DOHH2 (cell line): ENCODE results near the gene DCAF8L1.
"Not testable (repeated sequence)": the region's sequence is repeated elsewhere in the genome, so short reads cannot be mapped to it uniquely, and the experiment has no call there.

Experiments used
- H3F3A ChIP-seq: fragments of 200-600 bp; sonication (generic), shearing (Covaris generic); 2 replicates; pipeline ENCODE4 v1.6.0; 2016; ENCODE audit warnings: antibody characterized with exemption, mild to moderate bottlenecking; ENCODE audit not compliant: control insufficient read depth, insufficient read depth
- H3K27ac ChIP-seq: fragments of 200-600 bp; sonication (generic); 2 replicates; pipeline ENCODE4 v1.5.1; 2014; ENCODE audit warnings: low read depth, mild to moderate bottlenecking, low read length, moderate library complexity
- H3K27me3 ChIP-seq: fragments of 200-600 bp; sonication (generic); 2 replicates; pipeline ENCODE4 v1.6.1; 2014; ENCODE audit warnings: mild to moderate bottlenecking, low read length, mixed read lengths; ENCODE audit not compliant: control insufficient read depth
- H3K36me3 ChIP-seq: fragments of 200-600 bp; sonication (generic); 2 replicates; pipeline ENCODE4 v1.6.1; 2014; ENCODE audit warnings: mild to moderate bottlenecking, low read length, moderate library complexity, mixed read lengths; ENCODE audit not compliant: control insufficient read depth
- H3K4me1 ChIP-seq: fragments of 200-600 bp; sonication (generic); 2 replicates; pipeline ENCODE4 v1.6.1; 2014; ENCODE audit warnings: mild to moderate bottlenecking, low read length, mixed read lengths; ENCODE audit not compliant: control insufficient read depth
- H3K4me2 ChIP-seq: fragments of 200-600 bp; sonication (generic); 2 replicates; pipeline ENCODE4 v1.6.0; 2014; ENCODE audit warnings: mild to moderate bottlenecking, low read length, moderate library complexity
- H3K4me3 ChIP-seq: fragments of 200-600 bp; sonication (generic); 2 replicates; pipeline ENCODE4 v1.5.1; 2014; ENCODE audit warnings: mild to moderate bottlenecking, low read length, mixed read lengths
- H3K79me2 ChIP-seq: fragments of 200-600 bp; sonication (generic); 2 replicates; pipeline ENCODE4 v1.6.1; 2014; ENCODE audit warnings: mild to moderate bottlenecking, low read length, mixed read lengths; ENCODE audit not compliant: control insufficient read depth
- H3K9me2 ChIP-seq: fragments of 200-600 bp; sonication (generic); replicated peaks from 2 replicates; pipeline ENCODE4 v1.6.1; 2014; ENCODE audit warnings: mild to moderate bottlenecking, low read length, mixed read lengths; ENCODE audit not compliant: control insufficient read depth
- H3K9me3 ChIP-seq: fragments of 200-600 bp; sonication (generic); 2 replicates; pipeline ENCODE4 v1.6.1; 2014; ENCODE audit warnings: antibody characterized with exemption, low read length, mixed read lengths; ENCODE audit not compliant: control insufficient read depth, insufficient read depth
- H4K20me1 ChIP-seq: fragments of 200-600 bp; sonication (generic); 2 replicates; pipeline ENCODE4 v1.6.0; 2014; ENCODE audit warnings: low read depth, mild to moderate bottlenecking, antibody characterized with exemption, low read length, moderate library complexity; ENCODE audit not compliant: control insufficient read depth, insufficient read depth
- EZH2phosphoT487 ChIP-seq: fragments of 200-600 bp; sonication (generic); IDR thresholded peaks from 2 replicates; pipeline ENCODE4 v1.6.1; 2017; ENCODE audit warnings: borderline replicate concordance, mild to moderate bottlenecking, antibody characterized with exemption, low read length, moderate library complexity, mixed read lengths
- TF ChIP-seq, protein P1 (sequence below): fragments of 200-600 bp; sonication (generic); IDR thresholded peaks from one replicate; pipeline ENCODE4 v1.5.1; 2014; ENCODE audit warnings: antibody characterized with exemption, mild to moderate bottlenecking, low read depth, low read length; ENCODE audit not compliant: poor library complexity, severe bottlenecking

The DCAF8L1 gene

GRCh38 chrX:27968878-27969277, 12.4 kb downstream of the DCAF8L1 start:
- H3K27ac ChIP-seq: no peak overlapping the region
- H3F3A ChIP-seq: no peaks in the 10 kb centered on the region
- no peak overlapping the region for H3K4me2 ChIP-seq
- H3K27me3 ChIP-seq: no peaks in the 10 kb centered on the region
- no peaks in the 10 kb centered on the region for H4K20me1 ChIP-seq
- H3K4me3 ChIP-seq: no peak overlapping the region
- TF ChIP-seq EZH2phosphoT487: no peak
- TF ChIP-seq, protein P1, sequence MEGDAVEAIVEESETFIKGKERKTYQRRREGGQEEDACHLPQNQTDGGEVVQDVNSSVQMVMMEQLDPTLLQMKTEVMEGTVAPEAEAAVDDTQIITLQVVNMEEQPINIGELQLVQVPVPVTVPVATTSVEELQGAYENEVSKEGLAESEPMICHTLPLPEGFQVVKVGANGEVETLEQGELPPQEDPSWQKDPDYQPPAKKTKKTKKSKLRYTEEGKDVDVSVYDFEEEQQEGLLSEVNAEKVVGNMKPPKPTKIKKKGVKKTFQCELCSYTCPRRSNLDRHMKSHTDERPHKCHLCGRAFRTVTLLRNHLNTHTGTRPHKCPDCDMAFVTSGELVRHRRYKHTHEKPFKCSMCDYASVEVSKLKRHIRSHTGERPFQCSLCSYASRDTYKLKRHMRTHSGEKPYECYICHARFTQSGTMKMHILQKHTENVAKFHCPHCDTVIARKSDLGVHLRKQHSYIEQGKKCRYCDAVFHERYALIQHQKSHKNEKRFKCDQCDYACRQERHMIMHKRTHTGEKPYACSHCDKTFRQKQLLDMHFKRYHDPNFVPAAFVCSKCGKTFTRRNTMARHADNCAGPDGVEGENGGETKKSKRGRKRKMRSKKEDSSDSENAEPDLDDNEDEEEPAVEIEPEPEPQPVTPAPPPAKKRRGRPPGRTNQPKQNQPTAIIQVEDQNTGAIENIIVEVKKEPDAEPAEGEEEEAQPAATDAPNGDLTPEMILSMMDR: no peak
- no peaks in the 10 kb centered on the region for H3K9me3 ChIP-seq
- no peaks in the 10 kb centered on the region for H3K36me3 ChIP-seq
- no peaks in the 10 kb centered on the region for H3K4me1 ChIP-seq
- H3K9me2 ChIP-seq: no peaks in the 10 kb centered on the region
- H3K79me2 ChIP-seq: no peaks in the 10 kb centered on the region

DNA sequence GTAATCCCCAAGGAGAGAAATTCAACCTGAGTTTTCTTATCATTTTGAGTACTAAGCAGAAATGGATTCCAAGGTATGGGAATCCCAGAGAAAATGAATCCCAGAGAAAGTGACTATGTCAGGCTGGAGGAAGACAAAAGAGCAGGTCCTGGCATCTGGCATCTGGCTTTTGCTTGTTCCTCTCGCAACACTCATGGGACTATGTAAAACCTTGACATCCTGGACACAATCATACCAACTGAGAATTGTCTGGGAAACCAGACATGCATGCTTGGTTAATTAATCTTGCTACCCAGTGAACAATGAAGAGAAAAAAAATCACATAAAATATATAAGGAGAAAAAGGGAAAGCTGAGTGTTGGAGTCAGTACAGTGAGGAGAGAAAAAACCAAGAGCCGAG, 12.9 kb downstream of the DCAF8L1 start:
- Histone ChIP-seq H3K9me3 (no peaks in the 10 kb centered on the region), H3K4me2 (no peak overlapping the region), H3K9me2 (no peaks in the 10 kb centered on the region), H3K36me3 (no peaks in the 10 kb centered on the region), H3K4me1 (no peaks in the 10 kb centered on the region), H3K27ac (no peak overlapping the region), H4K20me1 (no peaks in the 10 kb centered on the region), H3F3A (no peaks in the 10 kb centered on the region), H3K79me2 (no peaks in the 10 kb centered on the region), H3K4me3 (no peak overlapping the region), H3K27me3 (no peaks in the 10 kb centered on the region)
- TF ChIP-seq, protein P1: no peak

GRCh38 chrX:27966955-27967354, 14.3 kb downstream of the DCAF8L1 start:
- H3K36me3 ChIP-seq: no peaks in the 10 kb centered on the region
- H3K4me2 ChIP-seq: no peak overlapping the region
- H3K27me3 ChIP-seq: no peaks in the 10 kb centered on the region
- no peaks in the 10 kb centered on the region for H3K79me2 ChIP-seq
- H3K27ac ChIP-seq: no peak overlapping the region
- H3K4me1 ChIP-seq: no peaks in the 10 kb centered on the region
- no peaks in the 10 kb centered on the region for H4K20me1 ChIP-seq
- no peak for TF ChIP-seq EZH2phosphoT487
- TF ChIP-seq, protein P1: no peak
- H3K4me3 ChIP-seq: no peak overlapping the region
- no peaks in the 10 kb centered on the region for H3F3A ChIP-seq
- no peaks in the 10 kb centered on the region for H3K9me3 ChIP-seq
- H3K9me2 ChIP-seq: no peaks in the 10 kb centered on the region

- no peak overlapping the region for H3K4me2 ChIP-seq
- no peaks in the 10 kb centered on the region for H3K36me3 ChIP-seq
- no peak for TF ChIP-seq EZH2phosphoT487
- TF ChIP-seq, protein P1: no peak
- no peaks in the 10 kb centered on the region for H3K9me2 ChIP-seq
- H3K27ac ChIP-seq: no peak overlapping the region
- H3K4me1 ChIP-seq: no peaks in the 10 kb centered on the region
- H4K20me1 ChIP-seq: no peaks in the 10 kb centered on the region
- H3K4me3 ChIP-seq: no peak overlapping the region
- no peaks in the 10 kb centered on the region for H3F3A ChIP-seq
- no peaks in the 10 kb centered on the region for H3K27me3 ChIP-seq
- no peaks in the 10 kb centered on the region for H3K9me3 ChIP-seq
- no peaks in the 10 kb centered on the region for H3K79me2 ChIP-seq
These were observed 14.8 kb downstream of the DCAF8L1 start for GRCh38 chrX:27966492-27966891.

DNA sequence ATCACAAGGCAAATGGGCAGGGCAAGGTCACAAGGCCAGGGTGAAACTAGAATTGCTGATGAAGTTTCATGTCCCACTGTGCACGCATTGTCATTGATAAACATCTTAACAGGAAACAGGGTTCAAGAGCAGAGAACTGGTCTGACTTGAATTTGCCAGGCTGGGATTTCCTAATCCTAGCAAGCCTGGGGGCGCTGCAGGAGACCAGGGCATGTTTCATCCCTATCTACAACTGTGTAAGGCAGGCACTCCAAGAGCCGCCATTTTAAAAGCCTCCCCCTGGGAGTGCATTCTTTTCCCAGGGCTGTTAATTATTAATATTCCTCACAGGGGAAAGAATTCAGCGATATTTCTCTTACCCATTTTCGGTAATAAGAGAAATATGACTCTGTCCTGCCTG, 15.9 kb downstream of the DCAF8L1 start:
- not testable (repeated sequence) for H3F3A ChIP-seq, H3K4me3 ChIP-seq, H3K27me3 ChIP-seq, H3K27ac ChIP-seq, H3K9me2 ChIP-seq, H3K36me3 ChIP-seq, H4K20me1 ChIP-seq, H3K9me3 ChIP-seq, H3K4me2 ChIP-seq, H3K4me1 ChIP-seq, H3K79me2 ChIP-seq
